GM15510 (cell line): ENCODE results near the gene SNTG2.

Experiments
- POLR2A ChIP-seq: IDR thresholded peaks from 3 replicates; pipeline ENCODE4 v1.6.1; 2011; ENCODE audit warnings: borderline replicate concordance; ENCODE audit not compliant: insufficient read length; ENCODE audit errors: extremely low read depth

Gene SNTG2

GRCh38 chr2:1141079-1141478, 190.4 kb downstream of the SNTG2 start:
- TF ChIP-seq POLR2A = no peak

- TF ChIP-seq POLR2A = no peak
Observed at GRCh38 chr2:1143129-1143528, 192.5 kb downstream of the SNTG2 start.

GRCh38 chr2:1147873-1148612, 197.4 kb downstream of the SNTG2 start:
- no peak for TF ChIP-seq POLR2A

- TF ChIP-seq POLR2A = no peak
Observed at GRCh38 chr2:1150724-1151511, 200.3 kb downstream of the SNTG2 start.

GRCh38 chr2:1152375-1152774, 201.7 kb downstream of the SNTG2 start:
- TF ChIP-seq POLR2A = no peak

- no peak for TF ChIP-seq POLR2A
Observed at GRCh38 chr2:1153920-1154319, 203.3 kb downstream of the SNTG2 start.

- TF ChIP-seq POLR2A = no peak
Observed at GRCh38 chr2:1154710-1155594, 204.3 kb downstream of the SNTG2 start.

- TF ChIP-seq POLR2A = no peak
Observed at GRCh38 chr2:1156059-1156458, 205.4 kb downstream of the SNTG2 start.

- TF ChIP-seq POLR2A = no peak
Observed at GRCh38 chr2:1156531-1156930, 205.9 kb downstream of the SNTG2 start.

- TF ChIP-seq POLR2A = no peak
Observed at GRCh38 chr2:1157107-1157506, 206.5 kb downstream of the SNTG2 start.

- no peak for TF ChIP-seq POLR2A
Observed at GRCh38 chr2:1159013-1159412, 208.4 kb downstream of the SNTG2 start.

- TF ChIP-seq POLR2A = no peak
Observed at GRCh38 chr2:1162246-1162645, 211.6 kb downstream of the SNTG2 start.

GRCh38 chr2:1162768-1163584, 212.3 kb downstream of the SNTG2 start:
- no peak for TF ChIP-seq POLR2A

- TF ChIP-seq POLR2A = no peak
Observed at GRCh38 chr2:1166976-1167375, 216.3 kb downstream of the SNTG2 start.

GRCh38 chr2:1168846-1169245, 218.2 kb downstream of the SNTG2 start:
- TF ChIP-seq POLR2A = no peak

- TF ChIP-seq POLR2A = no peak
Observed at GRCh38 chr2:1169291-1169949, 218.8 kb downstream of the SNTG2 start.
